ENCODE data around the gene EFHB.

DNA sequence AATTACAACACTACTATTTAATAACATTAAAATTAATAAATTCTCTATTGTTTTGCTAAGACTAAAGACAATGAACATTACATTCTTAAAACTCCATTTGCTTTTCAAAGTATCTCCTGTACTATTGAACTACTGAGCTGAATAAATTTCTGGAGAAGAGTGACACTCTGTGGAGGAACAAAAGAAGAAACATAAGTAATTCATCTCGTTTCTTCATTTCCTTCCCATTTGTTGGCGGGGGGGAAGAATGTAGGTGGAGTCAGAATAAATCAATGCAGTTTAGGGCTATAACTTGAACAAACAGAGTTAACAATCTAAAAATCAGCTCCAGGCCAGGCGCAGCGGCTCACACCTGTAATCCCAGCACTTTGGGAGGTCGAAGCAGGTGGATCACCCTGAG, 32.7 kb downstream of the EFHB start:
- TF ChIP-seq, protein P1, sequence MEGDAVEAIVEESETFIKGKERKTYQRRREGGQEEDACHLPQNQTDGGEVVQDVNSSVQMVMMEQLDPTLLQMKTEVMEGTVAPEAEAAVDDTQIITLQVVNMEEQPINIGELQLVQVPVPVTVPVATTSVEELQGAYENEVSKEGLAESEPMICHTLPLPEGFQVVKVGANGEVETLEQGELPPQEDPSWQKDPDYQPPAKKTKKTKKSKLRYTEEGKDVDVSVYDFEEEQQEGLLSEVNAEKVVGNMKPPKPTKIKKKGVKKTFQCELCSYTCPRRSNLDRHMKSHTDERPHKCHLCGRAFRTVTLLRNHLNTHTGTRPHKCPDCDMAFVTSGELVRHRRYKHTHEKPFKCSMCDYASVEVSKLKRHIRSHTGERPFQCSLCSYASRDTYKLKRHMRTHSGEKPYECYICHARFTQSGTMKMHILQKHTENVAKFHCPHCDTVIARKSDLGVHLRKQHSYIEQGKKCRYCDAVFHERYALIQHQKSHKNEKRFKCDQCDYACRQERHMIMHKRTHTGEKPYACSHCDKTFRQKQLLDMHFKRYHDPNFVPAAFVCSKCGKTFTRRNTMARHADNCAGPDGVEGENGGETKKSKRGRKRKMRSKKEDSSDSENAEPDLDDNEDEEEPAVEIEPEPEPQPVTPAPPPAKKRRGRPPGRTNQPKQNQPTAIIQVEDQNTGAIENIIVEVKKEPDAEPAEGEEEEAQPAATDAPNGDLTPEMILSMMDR (IDR thresholded peaks at IDR 0.05; ENCODE audit: low read depth, low read length), result no peak
- TF ChIP-seq EZH2phosphoT487 (IDR thresholded peaks at IDR 0.05; ENCODE audit: low read depth), result no peak

All from OCI-LY3 (cell line).